ENCODE results near the gene ATP10A. TPM values are rescaled to one million over a fixed set of nuclear protein-coding genes. Genes with fewer than 3 reads are reported as not detected.
A peak's percentile ranks its signal among the peaks of the same experiment; 100 is the strongest.

The ATP10A gene
- total and polyA plus RNA-seq, 12 donors, result 0.67 to 31.8 (median 16.1) TPM

GRCh38 chr15:25693321-25694238, 169.5 kb downstream of the ATP10A start:
- no peaks in the 10 kb centered on the region for H3K27me3 ChIP-seq
- intact Hi-C loops (cut with DNase I), result loop anchor here in 1 of 2 donors (5.0 kb wide), 1 partner anchor 239 kb away; no protein-coding TSS in a partner anchor
- H3K4me3 ChIP-seq, result no peak overlapping the region
- DNase-seq, result peak in 3 of 7 donors; percentile 35 to 46 (median 39)
- H3K9me3 ChIP-seq (replicated peaks in 1 of 3), result no peaks in the 10 kb centered on the region
- TF ChIP-seq, protein P1, sequence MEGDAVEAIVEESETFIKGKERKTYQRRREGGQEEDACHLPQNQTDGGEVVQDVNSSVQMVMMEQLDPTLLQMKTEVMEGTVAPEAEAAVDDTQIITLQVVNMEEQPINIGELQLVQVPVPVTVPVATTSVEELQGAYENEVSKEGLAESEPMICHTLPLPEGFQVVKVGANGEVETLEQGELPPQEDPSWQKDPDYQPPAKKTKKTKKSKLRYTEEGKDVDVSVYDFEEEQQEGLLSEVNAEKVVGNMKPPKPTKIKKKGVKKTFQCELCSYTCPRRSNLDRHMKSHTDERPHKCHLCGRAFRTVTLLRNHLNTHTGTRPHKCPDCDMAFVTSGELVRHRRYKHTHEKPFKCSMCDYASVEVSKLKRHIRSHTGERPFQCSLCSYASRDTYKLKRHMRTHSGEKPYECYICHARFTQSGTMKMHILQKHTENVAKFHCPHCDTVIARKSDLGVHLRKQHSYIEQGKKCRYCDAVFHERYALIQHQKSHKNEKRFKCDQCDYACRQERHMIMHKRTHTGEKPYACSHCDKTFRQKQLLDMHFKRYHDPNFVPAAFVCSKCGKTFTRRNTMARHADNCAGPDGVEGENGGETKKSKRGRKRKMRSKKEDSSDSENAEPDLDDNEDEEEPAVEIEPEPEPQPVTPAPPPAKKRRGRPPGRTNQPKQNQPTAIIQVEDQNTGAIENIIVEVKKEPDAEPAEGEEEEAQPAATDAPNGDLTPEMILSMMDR (IDR thresholded peaks at IDR 0.05), result peak; percentile 32 to 55 (median 48)
- TF ChIP-seq POLR2A (IDR thresholded peaks at IDR 0.05), result no peak
- H3K4me1 ChIP-seq (replicated peaks in 1 of 2), result no peaks in the 10 kb centered on the region
- peaks cover 0 to 5% of the 10 kb centered on the region in 2 donors for H3K36me3 ChIP-seq (replicated peaks in 1 of 2)
- H3K27ac ChIP-seq, result peak overlapping the region in 1 of 5 donors; percentile 40
- 74 to 85% (median 81%) methylated on average over 10 to 19 of the region's 19 CpGs for WGBS, 4 donors

DNA sequence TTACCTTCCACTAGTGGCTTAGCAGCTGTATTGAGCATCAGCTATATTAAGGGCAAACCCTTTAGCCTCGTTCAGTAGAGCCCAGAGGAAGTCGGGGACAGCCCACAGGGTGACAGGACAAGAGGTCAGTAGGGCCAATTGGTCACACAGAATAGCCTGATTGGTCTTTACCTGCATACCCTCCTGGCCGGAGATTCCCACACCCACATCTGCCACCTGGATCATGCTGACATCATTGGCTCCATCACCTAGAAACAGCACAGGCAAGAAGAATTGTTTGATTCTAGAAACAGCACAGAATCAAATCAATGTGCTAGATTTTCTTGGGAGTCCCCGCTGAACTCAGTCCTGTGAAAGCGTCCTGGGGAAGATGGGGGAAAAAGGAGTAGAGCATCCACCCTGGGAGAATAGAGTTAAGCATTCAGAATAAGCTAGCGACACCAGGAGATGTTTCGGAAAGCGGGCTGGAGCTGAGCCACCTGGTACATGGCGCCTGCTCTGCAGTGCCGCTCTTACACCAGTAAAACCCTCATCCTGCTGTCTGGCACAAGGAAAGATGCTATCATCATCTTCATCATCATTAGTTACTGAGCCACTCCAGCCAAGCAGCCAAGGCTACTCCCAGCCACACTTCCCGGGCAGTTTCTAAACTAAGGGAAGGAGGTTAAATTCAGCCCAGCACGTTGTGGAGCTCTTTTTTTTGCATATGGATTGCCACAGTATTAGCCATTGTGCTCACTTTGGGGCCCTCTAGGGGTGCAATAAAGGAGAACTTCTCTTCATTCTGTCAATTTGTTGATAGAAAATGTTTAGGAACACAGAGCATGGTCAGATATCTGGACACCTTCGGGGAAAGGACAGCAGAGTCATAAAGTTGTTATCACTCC, 171.3 kb downstream of the ATP10A start:
- H3K4me1 ChIP-seq (replicated peaks in 1 of 2), result no peaks in the 10 kb centered on the region
- DNase-seq, result no peak
- H3K9me3 ChIP-seq (replicated peaks in 1 of 3), result no peaks in the 10 kb centered on the region
- intact Hi-C loops (cut with DNase I), result loop anchor here in 1 of 2 donors (5.0 kb wide), 1 partner anchor 241 kb away; no protein-coding TSS in a partner anchor
- H3K4me3 ChIP-seq, result no peak overlapping the region
- WGBS, 4 donors, result 68 to 77% (median 71%) methylated on average over 11 to 13 of the region's 13 CpGs
- peak overlapping the region in 2 of 5 donors; percentile 3 to 65 for H3K27ac ChIP-seq
- TF ChIP-seq, protein P1 (IDR thresholded peaks at IDR 0.05), result peak in 4 of 6 experiments; percentile 13 to 24 (median 15)
- TF ChIP-seq POLR2A (IDR thresholded peaks at IDR 0.05), result no peak
- H3K36me3 ChIP-seq (replicated peaks in 1 of 2), result peaks cover 0 to 5% of the 10 kb centered on the region in 2 donors
- no peaks in the 10 kb centered on the region for H3K27me3 ChIP-seq

DNA sequence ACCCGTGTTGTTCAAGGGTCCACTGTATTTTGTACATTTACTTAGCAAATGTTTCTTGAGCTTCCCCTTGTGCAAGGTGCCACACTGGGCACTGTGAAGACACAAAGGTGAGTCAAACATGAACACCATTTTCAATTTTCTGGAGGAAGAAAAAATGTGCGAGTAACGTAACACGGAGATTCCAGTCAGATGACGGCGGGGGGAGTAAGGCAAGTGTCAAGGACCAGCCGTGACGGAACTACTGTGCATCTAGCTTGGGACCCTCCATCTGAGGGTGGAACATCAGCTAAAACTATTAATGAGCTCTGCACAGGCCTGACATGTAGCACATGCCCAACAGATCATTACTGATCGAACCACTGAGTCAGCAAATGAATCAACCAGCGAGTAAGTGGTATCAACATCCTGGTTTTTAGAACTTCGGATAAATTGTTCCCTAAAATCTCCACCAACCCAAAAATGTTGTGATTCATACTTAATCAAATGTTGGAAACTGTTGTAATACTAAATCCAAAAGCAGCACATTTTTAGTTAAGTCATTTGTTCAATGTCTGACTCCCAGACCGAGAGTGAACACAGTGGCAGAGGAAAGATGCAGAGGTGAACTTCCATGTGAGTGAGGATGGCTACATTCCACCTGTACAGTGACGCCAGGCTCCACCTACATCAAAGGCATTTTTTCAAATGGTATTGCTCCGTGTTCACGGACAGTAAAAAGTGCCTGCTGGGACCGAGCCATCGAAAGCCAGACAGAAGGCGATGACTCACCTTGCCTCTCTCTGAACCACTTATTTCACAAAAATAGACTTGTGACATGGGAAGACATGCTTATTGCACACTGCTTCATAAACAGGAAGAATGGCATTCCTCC, 172.2 kb downstream of the ATP10A start:
- Histone ChIP-seq H3K36me3 (replicated peaks in 1 of 2) (peaks cover 0 to 5% of the 10 kb centered on the region in 2 donors), H3K27me3 (no peaks in the 10 kb centered on the region), H3K4me1 (replicated peaks in 1 of 2) (no peaks in the 10 kb centered on the region), H3K9me3 (replicated peaks in 1 of 3) (no peaks in the 10 kb centered on the region), H3K27ac (peak overlapping the region in 2 of 5 donors; percentile 3 to 65), H3K4me3 (no peak overlapping the region)
- 64 to 75% (median 69%) methylated on average over 18 of the region's 18 CpGs for WGBS, 4 donors
- TF ChIP-seq POLR2A (IDR thresholded peaks at IDR 0.05), result no peak
- TF ChIP-seq, protein P1 (IDR thresholded peaks at IDR 0.05), result no peak
- intact Hi-C loops (cut with DNase I), result loop anchor here in 1 of 2 donors (5.0 kb wide), 1 partner anchor 241 kb away; no protein-coding TSS in a partner anchor
- peak in 5 of 7 donors; percentile 49 to 69 (median 61) for DNase-seq

Measured in adrenal gland (tissue), 12 donors.